Activated CD4-positive, alpha-beta T cell treated with anti-CD3 and anti-CD28 coated beads, Interleukin-2, amount 10 ng/mL, durations not matched to agents 24 days and 14 days (primary cell): ENCODE measurements around the gene SHPK. TPM values are rescaled to one million over a fixed set of nuclear protein-coding genes. Genes with fewer than 3 reads are reported as not detected.

Experiments
- DNase-seq: peaks from one replicate; pipeline ENCODE4 v3.0.0; 2022
- H3K27ac Mint-ChIP-seq: one replicate; pipeline ENCODE4 v1.8.0; 2022; ENCODE audit warnings: mild to moderate bottlenecking, mixed read lengths
- H3K27me3 Mint-ChIP-seq: one replicate; pipeline ENCODE4 v1.8.0; 2022; ENCODE audit warnings: mixed read lengths
- H3K36me3 Mint-ChIP-seq: one replicate; pipeline ENCODE4 v1.8.0; 2022; ENCODE audit warnings: low read depth, mild to moderate bottlenecking, mixed read lengths
- H3K4me1 Mint-ChIP-seq: one replicate; pipeline ENCODE4 v1.8.0; 2021; ENCODE audit warnings: mixed read lengths
- H3K4me3 Mint-ChIP-seq: one replicate; pipeline ENCODE4 v1.8.0; 2022; ENCODE audit warnings: mild to moderate bottlenecking, moderate library complexity, mixed read lengths
- H3K9me3 Mint-ChIP-seq: one replicate; pipeline ENCODE4 v1.8.0; 2021; ENCODE audit warnings: mixed read lengths
- intact Hi-C: fragments of 100-400 bp; cut with micrococcal nuclease; formaldehyde crosslinking; loops from one replicate; pipeline ENCODE4 v1.15.1; 2023
- total RNA-seq: library from RNA; stranded (reverse); gene quantifications from 2 replicates; pipeline ENCODE4 v1.2.3, GENCODE V29; 2022

SHPK gene
- total RNA-seq, 1 donor from 2014 or later: 21.2 TPM

- H3K27ac Mint-ChIP-seq: no peak overlapping the region
- no peaks in the 10 kb centered on the region for H3K27me3 Mint-ChIP-seq
- H3K4me1 Mint-ChIP-seq: no peaks in the 10 kb centered on the region
- no peak for DNase-seq
- no peaks in the 10 kb centered on the region for H3K9me3 Mint-ChIP-seq
- intact Hi-C loops: no loop called here
- H3K4me3 Mint-ChIP-seq: no peak overlapping the region
- H3K36me3 Mint-ChIP-seq: peaks cover 10% of the 10 kb centered on the region
Measured at GRCh38 chr17:3656353-3656752, 20.3 kb upstream of the SHPK start.

- H3K27ac Mint-ChIP-seq: peak overlapping the region; percentile 37
- no peak for DNase-seq
- H3K9me3 Mint-ChIP-seq: no peaks in the 10 kb centered on the region
- no peaks in the 10 kb centered on the region for H3K27me3 Mint-ChIP-seq
- peaks cover 10% of the 10 kb centered on the region for H3K36me3 Mint-ChIP-seq
- intact Hi-C loops: no loop called here
- H3K4me3 Mint-ChIP-seq: no peak overlapping the region
- H3K4me1 Mint-ChIP-seq: no peaks in the 10 kb centered on the region
Measured at GRCh38 chr17:3655766-3656165, 19.7 kb upstream of the SHPK start.

GRCh38 chr17:3647769-3648555 is 11.9 kb upstream of the SHPK start:
- peaks cover 19% of the 10 kb centered on the region for H3K4me1 Mint-ChIP-seq
- intact Hi-C loops: loop anchor here (2.0 kb wide), 1 partner anchor 45 kb away; no protein-coding TSS in a partner anchor
- H3K36me3 Mint-ChIP-seq: peaks cover 36% of the 10 kb centered on the region
- no peak overlapping the region for H3K4me3 Mint-ChIP-seq
- H3K27me3 Mint-ChIP-seq: no peaks in the 10 kb centered on the region
- no peaks in the 10 kb centered on the region for H3K9me3 Mint-ChIP-seq
- peak overlapping the region; percentile 11 for H3K27ac Mint-ChIP-seq
- DNase-seq: peak; percentile 83

GRCh38 chr17:3647251-3647650 is 11.2 kb upstream of the SHPK start:
- Mint-ChIP-seq H3K4me3 (no peak overlapping the region), H3K4me1 (peaks cover 19% of the 10 kb centered on the region), H3K36me3 (peaks cover 40% of the 10 kb centered on the region), H3K27me3 (no peaks in the 10 kb centered on the region), H3K9me3 (no peaks in the 10 kb centered on the region), H3K27ac (no peak overlapping the region)
- DNase-seq: no peak
- intact Hi-C loops: no loop called here

- DNase-seq: no peak
- Mint-ChIP-seq H3K4me1 (peaks cover 27% of the 10 kb centered on the region), H3K9me3 (no peaks in the 10 kb centered on the region), H3K27me3 (no peaks in the 10 kb centered on the region), H3K36me3 (peaks cover 52% of the 10 kb centered on the region), H3K27ac (peak overlapping the region; percentile 67), H3K4me3 (no peak overlapping the region)
- intact Hi-C loops: no loop called here
Measured at GRCh38 chr17:3645310-3645709, 9.3 kb upstream of the SHPK start.

GRCh38 chr17:3643889-3644349 is 7.9 kb upstream of the SHPK start:
- peak overlapping the region; percentile 54 for H3K27ac Mint-ChIP-seq
- no peaks in the 10 kb centered on the region for H3K27me3 Mint-ChIP-seq
- no peaks in the 10 kb centered on the region for H3K9me3 Mint-ChIP-seq
- intact Hi-C loops: no loop called here
- DNase-seq: no peak
- peak overlapping the region; percentile 6 for H3K4me3 Mint-ChIP-seq
- H3K4me1 Mint-ChIP-seq: peaks cover 36% of the 10 kb centered on the region
- H3K36me3 Mint-ChIP-seq: peaks cover 51% of the 10 kb centered on the region

- H3K4me1 Mint-ChIP-seq: peaks cover 46% of the 10 kb centered on the region
- no peaks in the 10 kb centered on the region for H3K9me3 Mint-ChIP-seq
- peak overlapping the region; percentile 18 for H3K27ac Mint-ChIP-seq
- intact Hi-C loops: no loop called here
- no peak for DNase-seq
- H3K36me3 Mint-ChIP-seq: peaks cover 52% of the 10 kb centered on the region
- no peak overlapping the region for H3K4me3 Mint-ChIP-seq
- H3K27me3 Mint-ChIP-seq: no peaks in the 10 kb centered on the region
Measured at GRCh38 chr17:3641717-3642486, 5.9 kb upstream of the SHPK start.

GRCh38 chr17:3641014-3641413 is 5.0 kb upstream of the SHPK start:
- Mint-ChIP-seq H3K9me3 (no peaks in the 10 kb centered on the region), H3K4me1 (peaks cover 46% of the 10 kb centered on the region), H3K27ac (peak overlapping the region; percentile 92), H3K27me3 (no peaks in the 10 kb centered on the region), H3K4me3 (no peak overlapping the region), H3K36me3 (peaks cover 52% of the 10 kb centered on the region)
- intact Hi-C loops: no loop called here
- no peak for DNase-seq

GRCh38 chr17:3639981-3640596 is 4.0 kb upstream of the SHPK start:
- H3K27ac Mint-ChIP-seq: peak overlapping the region; percentile 92
- peak; percentile 77 for DNase-seq
- H3K27me3 Mint-ChIP-seq: no peaks in the 10 kb centered on the region
- no peaks in the 10 kb centered on the region for H3K9me3 Mint-ChIP-seq
- peaks cover 44% of the 10 kb centered on the region for H3K4me1 Mint-ChIP-seq
- intact Hi-C loops: loop anchor here (10.0 kb wide), 1 partner anchor 595 kb away; no protein-coding TSS in a partner anchor
- H3K4me3 Mint-ChIP-seq: peak overlapping the region; percentile 80
- peaks cover 51% of the 10 kb centered on the region for H3K36me3 Mint-ChIP-seq

GRCh38 chr17:3636908-3637373 is 891 bp upstream of the SHPK start:
- no peaks in the 10 kb centered on the region for H3K27me3 Mint-ChIP-seq
- peak overlapping the region; percentile 62 for H3K27ac Mint-ChIP-seq
- peak overlapping the region; percentile 98 for H3K4me3 Mint-ChIP-seq
- intact Hi-C loops: loop anchor here (1.0 to 10.0 kb wide), 3 partner anchors 31 to 592 kb away; partner anchors contain the start of genes EMC6 and TAX1BP3
- no peaks in the 10 kb centered on the region for H3K9me3 Mint-ChIP-seq
- no peak for DNase-seq
- peaks cover 37% of the 10 kb centered on the region for H3K36me3 Mint-ChIP-seq
- peaks cover 43% of the 10 kb centered on the region for H3K4me1 Mint-ChIP-seq

GRCh38 chr17:3635474-3636153 is 436 bp downstream of the SHPK start:
- Mint-ChIP-seq H3K36me3 (peaks cover 31% of the 10 kb centered on the region), H3K4me3 (peak overlapping the region; percentile 98), H3K9me3 (no peaks in the 10 kb centered on the region), H3K27ac (peak overlapping the region; percentile 73), H3K4me1 (peaks cover 39% of the 10 kb centered on the region), H3K27me3 (no peaks in the 10 kb centered on the region)
- intact Hi-C loops: loop anchor here (1.0 to 10.0 kb wide), 3 partner anchors 33 to 591 kb away; partner anchors contain the start of genes EMC6 and TAX1BP3
- DNase-seq: peak; percentile 63

GRCh38 chr17:3632287-3632686 is 3.8 kb downstream of the SHPK start:
- no peak for DNase-seq
- intact Hi-C loops: loop anchor here (10.0 kb wide), 1 partner anchor 587 kb away; no protein-coding TSS in a partner anchor
- Mint-ChIP-seq H3K27ac (no peak overlapping the region), H3K27me3 (no peaks in the 10 kb centered on the region), H3K9me3 (no peaks in the 10 kb centered on the region), H3K36me3 (peaks cover 25% of the 10 kb centered on the region), H3K4me3 (no peak overlapping the region), H3K4me1 (peaks cover 17% of the 10 kb centered on the region)

- intact Hi-C loops: loop anchor here (10.0 kb wide), 1 partner anchor 586 kb away; no protein-coding TSS in a partner anchor
- no peak overlapping the region for H3K27ac Mint-ChIP-seq
- H3K9me3 Mint-ChIP-seq: no peaks in the 10 kb centered on the region
Measured at GRCh38 chr17:3630781-3631180, 5.3 kb downstream of the SHPK start.

More at GRCh38 chr17:3630781-3631180, 5.3 kb downstream of the SHPK start:
- H3K4me1 Mint-ChIP-seq: peaks cover 14% of the 10 kb centered on the region
- H3K27me3 Mint-ChIP-seq: no peaks in the 10 kb centered on the region
- no peak overlapping the region for H3K4me3 Mint-ChIP-seq
- peaks cover 32% of the 10 kb centered on the region for H3K36me3 Mint-ChIP-seq
- DNase-seq: no peak
